Natural killer cell (primary cell): ENCODE data around the gene OXSM. TPM values are rescaled to one million over a fixed set of nuclear protein-coding genes. Genes with fewer than 3 reads are reported as not detected.

Source experiments
- ATAC-seq, 3 donors: fragments of 150-1000 bp in 2 of 3; fragments of 200-7000 bp in 1 of 3; cut with Tn5 transposase; 1 replicate in 1 of 3; 2 replicates in 2 of 3; pipeline ENCODE4 v1.10.0; 2021; ENCODE audit warnings: mild to moderate bottlenecking in 2 of 3, moderate library complexity in 2 of 3
- DNase-seq, 2 donors: peaks; one replicate each; pipeline versions ENCODE4 v3.0.0 to v3.0.0-alpha.2; 2013 to 2021; ENCODE audit warnings: mixed read lengths in 1 of 2
- H3K27ac ChIP-seq: one replicate; pipeline ENCODE4 v1.5.1; 2013; ENCODE audit warnings: mild to moderate bottlenecking, low read length
- H3K27me3 ChIP-seq: one replicate; pipeline ENCODE4 v1.6.1; 2013; ENCODE audit warnings: low read length; ENCODE audit not compliant: control insufficient read depth, insufficient read depth
- H3K36me3 ChIP-seq: one replicate; pipeline ENCODE4 v1.6.1; 2013; ENCODE audit warnings: low read length; ENCODE audit not compliant: control insufficient read depth, insufficient read depth
- H3K4me1 ChIP-seq: one replicate; pipeline ENCODE4 v1.6.1; 2013; ENCODE audit warnings: low read length; ENCODE audit not compliant: control insufficient read depth, insufficient read depth
- H3K4me3 ChIP-seq: one replicate; pipeline ENCODE4 v1.5.1; 2013; ENCODE audit warnings: low read length
- H3K9me3 ChIP-seq: one replicate; pipeline ENCODE4 v1.6.1; 2013; ENCODE audit warnings: low read length; ENCODE audit not compliant: control insufficient read depth, insufficient read depth
- H3K27ac Mint-ChIP-seq, 2 donors: one replicate each; pipeline ENCODE4 v1.8.0; 2022; ENCODE audit warnings: mild to moderate bottlenecking in 2 of 2, mixed read lengths in 2 of 2, moderate library complexity in 1 of 2
- H3K27me3 Mint-ChIP-seq, 2 donors: one replicate each; pipeline ENCODE4 v1.8.0; 2022; ENCODE audit warnings: low read depth in 2 of 2, mixed read lengths in 2 of 2
- H3K36me3 Mint-ChIP-seq: one replicate; pipeline ENCODE4 v1.8.0; 2022; ENCODE audit warnings: mixed read lengths
- H3K4me1 Mint-ChIP-seq, 2 donors: one replicate each; pipeline ENCODE4 v1.8.0; 2022; ENCODE audit warnings: mixed read lengths in 2 of 2
- H3K4me3 Mint-ChIP-seq: one replicate; pipeline ENCODE4 v1.8.0; 2022; ENCODE audit warnings: mild to moderate bottlenecking, moderate library complexity, mixed read lengths
- H3K9me3 Mint-ChIP-seq, 2 donors: one replicate each; pipeline ENCODE4 v1.8.0; 2022; ENCODE audit warnings: mixed read lengths in 2 of 2
- WGBS: methylation state at CpG from one replicate; pipeline ENCODE4 v1.1.7; 2013; ENCODE audit warnings: missing lambda C conversion rate; ENCODE audit not compliant: insufficient coverage; 5-methylcytosine and 5-hydroxymethylcytosine counted together
- intact Hi-C: fragments of 100-400 bp; cut with micrococcal nuclease; formaldehyde crosslinking; loops from one replicate; pipeline ENCODE4 v1.14.2; 2022
- total RNA-seq, 4 donors: library from RNA; stranded (reverse); fragments of 120-200 nt in 1 of 4; gene quantifications; one replicate each; pipeline versions ENCODE4 v1.2.3 to v1.2.4, GENCODE V29; 2013 to 2022
- TF ChIP-seq, protein P1 (sequence below): fragments of 200-600 bp; IDR thresholded peaks from one replicate; pipeline ENCODE4 v1.8.0; 2022; ENCODE audit warnings: antibody characterized with exemption

OXSM gene
- total RNA-seq, 3 donors from 2014 or later (not counting 1 experiment from before 2014, with no cell fraction given) = 7.3 to 12.2 (median 8.6) TPM

DNA sequence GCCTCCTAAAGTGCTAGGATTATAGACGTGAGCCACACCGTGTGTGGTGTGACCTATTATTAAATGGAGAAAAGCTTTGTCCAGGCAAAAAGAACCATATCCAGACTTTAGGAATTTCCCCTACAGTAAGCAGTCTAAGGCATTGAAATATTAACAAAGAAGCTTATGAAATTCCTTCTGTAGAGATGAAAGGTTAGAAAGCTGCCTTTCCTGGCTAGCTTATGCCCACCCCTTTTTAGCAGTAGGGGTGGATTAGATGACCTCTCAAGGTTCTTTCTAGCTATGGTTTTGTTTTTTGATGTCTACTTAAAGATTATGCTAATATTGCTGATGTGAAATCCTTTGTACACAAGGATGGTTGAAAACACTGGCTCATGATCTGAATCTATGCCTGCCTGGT lies 13.9 kb downstream of the OXSM start:
- H3K27ac Mint-ChIP-seq = no peak overlapping the region
- H3K4me3 Mint-ChIP-seq = no peak overlapping the region
- H3K27me3 Mint-ChIP-seq = peaks cover 6 to 20% of the 10 kb centered on the region in 2 donors
- H3K36me3 Mint-ChIP-seq = no peaks in the 10 kb centered on the region
- Histone ChIP-seq H3K27ac (no peak overlapping the region), H3K4me3 (no peak overlapping the region), H3K36me3 (no peaks in the 10 kb centered on the region), H3K4me1 (no peaks in the 10 kb centered on the region), H3K9me3 (no peaks in the 10 kb centered on the region), H3K27me3 (no peaks in the 10 kb centered on the region)
- 71% methylated on average over 1 of the region's 2 CpGs for WGBS
- no peak for ATAC-seq
- intact Hi-C loops = no loop called here
- TF ChIP-seq, protein P1, sequence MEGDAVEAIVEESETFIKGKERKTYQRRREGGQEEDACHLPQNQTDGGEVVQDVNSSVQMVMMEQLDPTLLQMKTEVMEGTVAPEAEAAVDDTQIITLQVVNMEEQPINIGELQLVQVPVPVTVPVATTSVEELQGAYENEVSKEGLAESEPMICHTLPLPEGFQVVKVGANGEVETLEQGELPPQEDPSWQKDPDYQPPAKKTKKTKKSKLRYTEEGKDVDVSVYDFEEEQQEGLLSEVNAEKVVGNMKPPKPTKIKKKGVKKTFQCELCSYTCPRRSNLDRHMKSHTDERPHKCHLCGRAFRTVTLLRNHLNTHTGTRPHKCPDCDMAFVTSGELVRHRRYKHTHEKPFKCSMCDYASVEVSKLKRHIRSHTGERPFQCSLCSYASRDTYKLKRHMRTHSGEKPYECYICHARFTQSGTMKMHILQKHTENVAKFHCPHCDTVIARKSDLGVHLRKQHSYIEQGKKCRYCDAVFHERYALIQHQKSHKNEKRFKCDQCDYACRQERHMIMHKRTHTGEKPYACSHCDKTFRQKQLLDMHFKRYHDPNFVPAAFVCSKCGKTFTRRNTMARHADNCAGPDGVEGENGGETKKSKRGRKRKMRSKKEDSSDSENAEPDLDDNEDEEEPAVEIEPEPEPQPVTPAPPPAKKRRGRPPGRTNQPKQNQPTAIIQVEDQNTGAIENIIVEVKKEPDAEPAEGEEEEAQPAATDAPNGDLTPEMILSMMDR = no peak
- no peak for DNase-seq
- H3K9me3 Mint-ChIP-seq = no peaks in the 10 kb centered on the region
- no peaks in the 10 kb centered on the region for H3K4me1 Mint-ChIP-seq

DNA sequence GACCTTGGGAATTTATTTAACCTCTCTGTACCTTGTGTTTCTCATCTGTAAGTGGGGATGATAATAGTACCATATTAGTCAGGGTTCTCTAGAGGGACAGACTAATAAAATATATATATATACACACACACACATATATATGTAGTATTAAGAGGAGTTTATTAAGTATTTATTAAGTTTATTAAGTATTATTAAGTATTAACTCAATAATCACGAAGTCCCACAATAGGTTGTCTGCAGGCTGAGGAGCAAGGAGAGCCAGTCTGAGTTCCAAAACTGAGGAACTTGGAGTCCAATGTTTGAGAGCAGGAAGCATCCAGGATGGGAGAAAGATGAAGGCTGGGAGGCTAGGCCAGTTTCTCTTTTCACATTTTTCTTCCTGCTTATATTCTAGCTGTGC lies 14.8 kb downstream of the OXSM start:
- ATAC-seq = no peak
- no peaks in the 10 kb centered on the region for H3K36me3 Mint-ChIP-seq
- no peak overlapping the region for H3K27ac Mint-ChIP-seq
- 100% methylated on average over 1 of the region's 1 CpG for WGBS
- Histone ChIP-seq H3K4me1 (no peaks in the 10 kb centered on the region), H3K36me3 (no peaks in the 10 kb centered on the region), H3K27ac (no peak overlapping the region), H3K27me3 (no peaks in the 10 kb centered on the region), H3K9me3 (no peaks in the 10 kb centered on the region), H3K4me3 (no peak overlapping the region)
- H3K4me3 Mint-ChIP-seq = no peak overlapping the region
- no peak for DNase-seq
- intact Hi-C loops = no loop called here
- H3K27me3 Mint-ChIP-seq = peaks cover 11 to 20% of the 10 kb centered on the region in 2 donors
- TF ChIP-seq, protein P1 = no peak
- no peaks in the 10 kb centered on the region for H3K4me1 Mint-ChIP-seq
- H3K9me3 Mint-ChIP-seq = no peaks in the 10 kb centered on the region

DNA sequence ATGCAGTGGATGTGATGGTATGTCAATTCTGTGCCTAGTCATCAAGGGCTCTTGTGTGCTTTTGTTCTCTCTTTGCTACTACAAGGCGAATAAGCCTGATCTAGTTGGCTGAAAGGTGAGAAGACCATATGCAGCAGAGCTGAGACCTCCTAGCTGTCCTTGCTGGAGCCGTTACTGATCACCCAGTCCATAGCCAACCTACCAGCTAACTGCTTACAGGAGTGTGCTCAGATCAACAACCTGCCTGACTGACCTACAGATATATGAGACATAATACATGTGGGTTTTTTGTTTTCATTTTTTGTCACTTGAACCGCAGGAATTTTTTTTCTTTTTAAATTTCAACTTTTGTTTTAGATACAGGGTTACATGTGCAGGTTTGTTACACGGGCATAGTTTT lies 22.8 kb downstream of the OXSM start:
- Mint-ChIP-seq H3K4me1 (no peaks in the 10 kb centered on the region), H3K36me3 (no peaks in the 10 kb centered on the region), H3K9me3 (no peaks in the 10 kb centered on the region), H3K4me3 (no peak overlapping the region), H3K27me3 (peaks cover 6 to 7% of the 10 kb centered on the region in 2 donors), H3K27ac (no peak overlapping the region)
- no peaks in the 10 kb centered on the region for H3K9me3 ChIP-seq
- no peak overlapping the region for H3K4me3 ChIP-seq
- no peak for DNase-seq
- H3K36me3 ChIP-seq = no peaks in the 10 kb centered on the region
- TF ChIP-seq, protein P1 = no peak
- 82% methylated on average over 4 of the region's 4 CpGs for WGBS
- no peaks in the 10 kb centered on the region for H3K4me1 ChIP-seq
- intact Hi-C loops = no loop called here
- no peaks in the 10 kb centered on the region for H3K27me3 ChIP-seq
- ATAC-seq = no peak
- H3K27ac ChIP-seq = no peak overlapping the region

DNA sequence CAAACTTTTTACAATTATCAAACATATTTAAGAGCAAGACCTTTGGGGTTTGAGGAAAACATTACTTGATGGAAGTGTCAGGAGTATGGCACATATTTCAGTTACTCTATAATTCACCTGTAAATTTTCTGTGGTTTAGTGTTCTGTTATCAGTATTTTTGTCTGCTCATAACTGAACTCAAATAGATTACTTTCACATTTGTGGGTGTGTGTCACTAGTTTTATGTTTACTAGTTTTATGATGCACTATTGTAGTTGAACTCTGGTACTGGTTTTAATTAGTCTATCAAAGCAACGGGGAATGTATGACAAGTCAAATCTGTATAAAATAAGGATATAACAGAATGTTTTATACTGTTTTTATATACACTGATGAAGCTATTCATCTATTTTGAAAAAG lies 27.2 kb downstream of the OXSM start:
- Mint-ChIP-seq H3K27ac (no peak overlapping the region), H3K36me3 (no peaks in the 10 kb centered on the region)
- H3K36me3 ChIP-seq = no peaks in the 10 kb centered on the region

More for the DNA sequence above, 27.2 kb downstream of the OXSM start:
- TF ChIP-seq, protein P1 = no peak
- DNase-seq = no peak
- WGBS = no CpG with 5 or more reads among the region's 1 CpG
- no peaks in the 10 kb centered on the region for H3K27me3 ChIP-seq
- H3K4me1 Mint-ChIP-seq = no peaks in the 10 kb centered on the region
- peaks cover 1 to 7% of the 10 kb centered on the region in 2 donors for H3K27me3 Mint-ChIP-seq
- H3K4me3 Mint-ChIP-seq = no peak overlapping the region
- no peaks in the 10 kb centered on the region for H3K9me3 Mint-ChIP-seq
- ATAC-seq = no peak
- no peaks in the 10 kb centered on the region for H3K4me1 ChIP-seq
- intact Hi-C loops = no loop called here
- H3K27ac ChIP-seq = no peak overlapping the region
- no peak overlapping the region for H3K4me3 ChIP-seq
- H3K9me3 ChIP-seq = no peaks in the 10 kb centered on the region
